K562 (cell line): ENCODE data around the gene ERGIC1. TPM values are rescaled to one million over a fixed set of nuclear protein-coding genes. Genes with fewer than 3 reads are reported as not detected.
A peak's percentile ranks its signal among the peaks of the same experiment; 100 is the strongest.

Source experiments
- ATAC-seq: fragments of 200-7000 bp; cut with Tn5 transposase; 3 replicates; pipeline ENCODE4 v1.9.1; 2020; ENCODE audit warnings: moderate library complexity
- BruUV-seq: library from RNA; stranded (reverse); fragments of 400-500 nt; replicated peaks from 2 replicates; lab custom pipeline; 2021; lab: Mats Ljungman, UMichigan
- CTCF ChIA-PET: fragments of 300-600 bp; formaldehyde crosslinking; extraction: SDS; loops from one replicate; lab custom pipeline; 2021; ENCODE audit warnings: low intra/inter-chr PET ratio; lab: Yijun Ruan, JAX
- POLR2A ChIA-PET: fragments of 300-600, 350-650 bp; sonication (Branson Sonifier 250); formaldehyde crosslinking; extraction: SDS; loops from one replicate; lab custom pipeline; 2021; ENCODE audit warnings: antibody characterized with exemption, inconsistent platforms; lab: Yijun Ruan, JAX
- DNase-seq, 4 experiments: peaks; one replicate each; pipeline versions ENCODE4 v3.0.0 to v3.0.0-alpha.2; 2011 to 2018; ENCODE audit warnings: low spot score in 3 of 4, mixed read lengths in 3 of 4; ENCODE audit errors: extremely low read depth in 1 of 4
- FAIRE-seq: peaks from 2 replicates; lab custom pipeline; 2011; peaks lifted over from hg19 to GRCh38; lab: Jason Lieb, UNC
- H2AFZ ChIP-seq: 2 replicates; pipeline ENCODE4 v1.6.0; 2011; ENCODE audit warnings: low read depth, low read length, control low read depth, inconsistent platforms
- H3K27ac ChIP-seq: fragments of 200-600 bp; 3 replicates; pipeline ENCODE4 v1.8.0; 2011; ENCODE audit warnings: low read depth, mild to moderate bottlenecking, control low read depth, inconsistent platforms, low read length, moderate library complexity, mixed read lengths; ENCODE audit errors: extremely low read depth
- H3K27me3 ChIP-seq, 2 experiments: fragments of 300-600 bp in 1 of 2; 2 replicates in 1 of 2; 3 replicates in 1 of 2; pipeline versions ENCODE4 v1.6.0 to v1.8.0; 2011; ENCODE audit warnings: inconsistent platforms in 2 of 2, low read length in 2 of 2, mild to moderate bottlenecking in 1 of 2, mixed read lengths in 1 of 2, moderate library complexity in 1 of 2; ENCODE audit not compliant: control insufficient read depth in 2 of 2, insufficient read depth in 2 of 2
- H3K36me3 ChIP-seq: fragments of 300-600 bp; 3 replicates; pipeline ENCODE4 v1.8.0; 2011; ENCODE audit warnings: mild to moderate bottlenecking, low read length, inconsistent platforms; ENCODE audit not compliant: control insufficient read depth, insufficient read depth
- H3K4me1 ChIP-seq, 2 experiments: fragments of 200-600 bp in 1 of 2; replicated peaks in 1 of 2; 2 replicates in 1 of 2; 3 replicates in 1 of 2; pipeline versions ENCODE4 v1.5.1 to v1.8.0; 2011; ENCODE audit warnings: inconsistent platforms in 2 of 2, low read length in 2 of 2, mild to moderate bottlenecking in 1 of 2, mixed read lengths in 1 of 2, moderate library complexity in 1 of 2; ENCODE audit not compliant: control insufficient read depth in 2 of 2, insufficient read depth in 2 of 2
- H3K4me2 ChIP-seq: 2 replicates; pipeline ENCODE4 v1.6.1; 2011; ENCODE audit warnings: low read length, control low read depth, inconsistent platforms, mixed read lengths; ENCODE audit not compliant: insufficient read depth
- H3K4me3 ChIP-seq: fragments of 200-600 bp; sonication (generic), shearing (Covaris generic); 2 replicates; pipeline ENCODE4 v1.5.1; 2016; ENCODE audit warnings: control low read depth, inconsistent platforms
- H3K79me2 ChIP-seq: fragments of 200-600 bp; 3 replicates; pipeline ENCODE4 v1.8.0; 2011; ENCODE audit warnings: low read length, inconsistent platforms; ENCODE audit not compliant: control insufficient read depth, insufficient read depth
- H3K9ac ChIP-seq, 2 experiments: 2 replicates each; pipeline versions ENCODE4 v1.6.0 to v1.6.1; 2011; ENCODE audit warnings: low read depth in 2 of 2, low read length in 2 of 2, control low read depth in 1 of 2, inconsistent platforms in 1 of 2, mild to moderate bottlenecking in 1 of 2, mixed read lengths in 1 of 2; ENCODE audit not compliant: insufficient read depth in 1 of 2
- H3K9me1 ChIP-seq: one replicate; pipeline ENCODE4 v1.6.0; 2011; ENCODE audit warnings: inconsistent platforms, mild to moderate bottlenecking, low read length, moderate library complexity; ENCODE audit not compliant: control insufficient read depth, insufficient read depth
- H3K9me3 ChIP-seq: replicated peaks from 2 replicates; pipeline ENCODE4 v1.5.1; 2011; ENCODE audit warnings: low read depth, low read length, inconsistent platforms; ENCODE audit not compliant: control insufficient read depth, insufficient read depth
- H4K20me1 ChIP-seq: replicated peaks from 2 replicates; pipeline ENCODE4 v1.6.1; 2011; ENCODE audit warnings: low read length, inconsistent platforms, mixed read lengths; ENCODE audit not compliant: control insufficient read depth, insufficient read depth
- BACH1 ChIP-seq: fragments of 200-800 bp; sonication (Bioruptor generic); IDR thresholded peaks from 2 replicates; pipeline ENCODE4 v1.6.1; 2016; ENCODE audit warnings: missing genetic modification characterization, missing compliant biosample characterization
- BCOR ChIP-seq: fragments of 450-650 bp; IDR thresholded peaks from 2 replicates; pipeline ENCODE4 v1.6.1; 2016
- HEY1 ChIP-seq: fragments of 250-450 bp; sonication (Bioruptor Pico); IDR thresholded peaks from 2 replicates; pipeline ENCODE4 v1.5.0; 2020; ENCODE audit warnings: mild to moderate bottlenecking, moderate library complexity, borderline replicate concordance
- RBM25 ChIP-seq: fragments of 200-400 bp; formaldehyde crosslinking; IDR thresholded peaks from 2 replicates; pipeline ENCODE4 v1.6.1; 2018; ENCODE audit warnings: low read length, low read depth, moderate library complexity; ENCODE audit not compliant: severe bottlenecking
- SMAD3 ChIP-seq: fragments of 450-650 bp; formaldehyde crosslinking; conservative IDR thresholded peaks from 2 replicates; pipeline ENCODE4 v1.4.0; 2020; ENCODE audit warnings: mild to moderate bottlenecking
- ZBTB33 ChIP-seq: sonication (generic); formaldehyde crosslinking; IDR thresholded peaks from 2 replicates; pipeline ENCODE4 v1.8.1; 2023; ENCODE audit warnings: mild to moderate bottlenecking, missing genetic modification reagents
- WGBS: fragments of 100-300 bp; shearing (Covaris generic); methylation state at CpG from one replicate; pipeline ENCODE4 v1.1.6; 2016; ENCODE audit warnings: low coverage, mixed read lengths; ENCODE audit not compliant: insufficient coverage; ENCODE audit errors: missing lambda C conversion rate; 5-methylcytosine and 5-hydroxymethylcytosine counted together
- in situ Hi-C: fragments of 300-500 bp; cut with MboI; formaldehyde crosslinking; loops from 4 replicates; pipeline ENCODE4 v1.15.0; 2018; ENCODE audit warnings: inconsistent platforms, mixed read lengths
- intact Hi-C: fragments of 100-400 bp; cut with micrococcal nuclease; formaldehyde crosslinking; loops from 2 replicates; pipeline ENCODE4 v1.14.2; 2022
- polyA plus RNA-seq, 8 experiments: library from polyadenylated mRNA; depleted of rRNA in 4 of 8; stranded (reverse) in 5 of 8; unstranded in 3 of 8; fragments of >200 nt; fragmentation: Nextera tagmentation in 2 of 8; fragmentation: Illumina TruSeq in 1 of 8; extraction: Ambion mirVana in 2 of 8; extraction: Trizol in 1 of 8; gene quantifications; 2 replicates each; pipeline versions ENCODE4 v1.2.1 to v1.2.3, GENCODE V29; 2011 to 2014; ENCODE audit warnings: inconsistent platforms in 1 of 8, missing spikeins in 1 of 8
- total RNA-seq, 7 experiments: library from RNA; depleted of rRNA in 6 of 7; stranded (reverse); fragments of >200 nt in 6 of 7; fragmentation: Illumina TruSeq in 2 of 7; extraction: Trizol in 2 of 7; gene quantifications; 2 replicates each; pipeline versions ENCODE4 v1.2.1 to v1.2.3, GENCODE V29; 2011 to 2021; ENCODE audit warnings: low replicate concordance in 1 of 7

The ERGIC1 gene
- total and polyA plus RNA-seq, 9 of the 15 experiments (the other 6 are each of a cell fraction or from before 2014, with no cell fraction given): 5.5 to 68.4 (median 36.4) TPM

GRCh38 chr5:172867761-172868435 lies 33.8 kb downstream of the ERGIC1 start:
- H3K36me3 ChIP-seq: no peaks in the 10 kb centered on the region
- H3K9me3 ChIP-seq: no peaks in the 10 kb centered on the region
- FAIRE-seq: no peak
- WGBS: 40% methylated on average over 11 of the region's 11 CpGs
- ATAC-seq: no peak
- H3K4me1 ChIP-seq: peaks cover 11 to 15% of the 10 kb centered on the region in 2 experiments; a peak in 4 of 5 replicates
- H3K79me2 ChIP-seq: no peaks in the 10 kb centered on the region
- H3K27ac ChIP-seq: no peak overlapping the region
- peaks cover 18% of the 10 kb centered on the region for H4K20me1 ChIP-seq
- in situ Hi-C loops: no loop called here
- no peak overlapping the region for H2AFZ ChIP-seq
- no peak for DNase-seq
- TF ChIP-seq HEY1 (no peak), RBM25 (peak; percentile 37), BCOR (peak; percentile 29; the same call in 1 of the 2 replicates), BACH1 (peak; percentile 27; the same call in 1 of the 2 replicates), ZBTB33 (peak; percentile 68), SMAD3 (no peak)
- CTCF ChIA-PET: no interaction called here
- H3K9ac ChIP-seq: no peak overlapping the region
- intact Hi-C loops: no loop called here
- H3K4me3 ChIP-seq: no peak overlapping the region
- no peak overlapping the region for H3K4me2 ChIP-seq
- POLR2A ChIA-PET: interaction anchor here (0.7 to 1.1 kb wide), 3 partner anchors 12 to 17 kb away, joined by 3 to 5 read pairs (median 3); no protein-coding TSS in a partner anchor
- no peaks in the 10 kb centered on the region; a peak in 1 of 5 replicates for H3K27me3 ChIP-seq
- BruUV-seq: no TSS peak
- no peaks in the 10 kb centered on the region for H3K9me1 ChIP-seq
